ENCODE results near the gene RSBN1.

DNA sequence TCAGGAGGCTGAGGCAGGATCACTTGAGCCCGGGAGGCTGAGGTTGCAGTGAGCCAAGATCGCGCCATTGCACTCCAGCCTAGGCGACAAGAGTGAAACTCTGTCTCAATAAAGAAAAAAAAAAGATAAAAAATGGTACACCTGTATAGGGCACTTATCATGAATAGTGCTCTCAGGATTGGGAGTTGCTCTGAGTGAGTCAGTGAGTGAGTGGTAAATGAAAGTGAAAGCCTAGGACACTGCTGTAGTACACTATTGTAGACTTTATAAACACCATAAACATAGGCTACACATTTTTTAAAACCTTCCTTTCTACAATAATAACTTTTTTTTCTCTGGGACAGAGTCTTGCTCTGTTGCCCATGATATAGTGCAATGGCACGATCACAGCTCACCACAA lies 69.8 kb downstream of the RSBN1 start:
- no peak for TF ChIP-seq POLR2A (IDR thresholded peaks at IDR 0.05)
- no peak for TF ChIP-seq CTCF (IDR thresholded peaks at IDR 0.05)
